ENCODE measurements around the gene VCAM1.

The VCAM1 gene, protein sequence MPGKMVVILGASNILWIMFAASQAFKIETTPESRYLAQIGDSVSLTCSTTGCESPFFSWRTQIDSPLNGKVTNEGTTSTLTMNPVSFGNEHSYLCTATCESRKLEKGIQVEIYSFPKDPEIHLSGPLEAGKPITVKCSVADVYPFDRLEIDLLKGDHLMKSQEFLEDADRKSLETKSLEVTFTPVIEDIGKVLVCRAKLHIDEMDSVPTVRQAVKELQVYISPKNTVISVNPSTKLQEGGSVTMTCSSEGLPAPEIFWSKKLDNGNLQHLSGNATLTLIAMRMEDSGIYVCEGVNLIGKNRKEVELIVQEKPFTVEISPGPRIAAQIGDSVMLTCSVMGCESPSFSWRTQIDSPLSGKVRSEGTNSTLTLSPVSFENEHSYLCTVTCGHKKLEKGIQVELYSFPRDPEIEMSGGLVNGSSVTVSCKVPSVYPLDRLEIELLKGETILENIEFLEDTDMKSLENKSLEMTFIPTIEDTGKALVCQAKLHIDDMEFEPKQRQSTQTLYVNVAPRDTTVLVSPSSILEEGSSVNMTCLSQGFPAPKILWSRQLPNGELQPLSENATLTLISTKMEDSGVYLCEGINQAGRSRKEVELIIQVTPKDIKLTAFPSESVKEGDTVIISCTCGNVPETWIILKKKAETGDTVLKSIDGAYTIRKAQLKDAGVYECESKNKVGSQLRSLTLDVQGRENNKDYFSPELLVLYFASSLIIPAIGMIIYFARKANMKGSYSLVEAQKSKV
- 0 to 0.77 (median 0) reads per million in 3 donors for total RNA-seq

DNA sequence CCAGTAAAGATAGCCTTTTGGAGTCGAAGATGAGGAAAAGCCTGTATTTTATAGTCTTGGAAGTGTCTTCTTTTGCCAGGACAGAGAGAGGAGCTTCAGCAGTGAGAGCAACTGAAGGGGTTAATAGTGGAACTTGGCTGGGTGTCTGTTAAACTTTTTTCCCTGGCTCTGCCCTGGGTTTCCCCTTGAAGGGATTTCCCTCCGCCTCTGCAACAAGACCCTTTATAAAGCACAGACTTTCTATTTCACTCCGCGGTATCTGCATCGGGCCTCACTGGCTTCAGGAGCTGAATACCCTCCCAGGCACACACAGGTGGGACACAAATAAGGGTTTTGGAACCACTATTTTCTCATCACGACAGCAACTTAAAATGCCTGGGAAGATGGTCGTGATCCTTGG is at the start of gene VCAM1:
TSS of gene VCAM1 (plus strand) at position 253 of the 400 bp plus-strand sequence. CDS start at position 372, 119 bp downstream.
- DNase-seq: no peak
- Histone ChIP-seq H3K27ac (ENCODE audit: insufficient read depth, low read length, poor library complexity, severe bottlenecking) (no peak within 1 kb of the TSS), H3K27me3 (replicated peaks; ENCODE audit: control insufficient read depth, insufficient read depth, low read length, poor library complexity, severe bottlenecking) (no peaks in the 10 kb centered on the region), H3K4me3 (ENCODE audit: insufficient read depth, low read depth, low read length, poor library complexity, severe bottlenecking) (no peak within 1 kb of the TSS), H3K9me3 (ENCODE audit: control insufficient read depth, low read length) (no peaks in the 10 kb centered on the region), H3K36me3 (ENCODE audit: control insufficient read depth, insufficient read depth, low read length) (no peaks in the 10 kb centered on the region), H3K4me1 (ENCODE audit: control insufficient read depth, insufficient read depth, low read length, poor library complexity, severe bottlenecking) (no peaks in the 10 kb centered on the region)

DNA sequence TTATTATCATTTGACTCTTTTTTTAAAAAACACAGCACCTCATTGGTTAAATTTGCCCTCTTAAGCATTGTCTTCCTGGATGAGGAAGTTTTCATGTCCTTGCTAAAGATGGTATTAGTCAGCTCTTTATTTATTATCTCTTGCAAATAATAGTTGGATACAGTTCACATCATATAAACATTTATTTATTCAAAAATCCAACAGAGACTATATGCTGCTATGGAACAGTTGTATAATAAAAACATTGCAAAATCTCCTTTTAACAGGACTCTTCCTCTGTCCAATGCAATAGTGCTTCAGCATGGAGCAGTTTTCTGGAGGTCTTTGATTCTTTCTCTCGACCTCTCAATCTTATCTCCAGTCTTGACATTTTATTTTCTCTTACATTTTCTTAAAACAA is 49.5 kb upstream of the VCAM1 start:
- H3K9me3 ChIP-seq (ENCODE audit: control insufficient read depth, low read length): no peaks in the 10 kb centered on the region
- H3K4me3 ChIP-seq (ENCODE audit: insufficient read depth, low read depth, low read length, poor library complexity, severe bottlenecking): no peak overlapping the region
- no peak for DNase-seq
- H3K4me1 ChIP-seq (ENCODE audit: control insufficient read depth, insufficient read depth, low read length, poor library complexity, severe bottlenecking): no peaks in the 10 kb centered on the region
- no peaks in the 10 kb centered on the region for H3K27me3 ChIP-seq (replicated peaks; ENCODE audit: control insufficient read depth, insufficient read depth, low read length, poor library complexity, severe bottlenecking)
- H3K27ac ChIP-seq (ENCODE audit: insufficient read depth, low read length, poor library complexity, severe bottlenecking): no peak overlapping the region
- H3K36me3 ChIP-seq (ENCODE audit: control insufficient read depth, insufficient read depth, low read length): no peaks in the 10 kb centered on the region

DNA sequence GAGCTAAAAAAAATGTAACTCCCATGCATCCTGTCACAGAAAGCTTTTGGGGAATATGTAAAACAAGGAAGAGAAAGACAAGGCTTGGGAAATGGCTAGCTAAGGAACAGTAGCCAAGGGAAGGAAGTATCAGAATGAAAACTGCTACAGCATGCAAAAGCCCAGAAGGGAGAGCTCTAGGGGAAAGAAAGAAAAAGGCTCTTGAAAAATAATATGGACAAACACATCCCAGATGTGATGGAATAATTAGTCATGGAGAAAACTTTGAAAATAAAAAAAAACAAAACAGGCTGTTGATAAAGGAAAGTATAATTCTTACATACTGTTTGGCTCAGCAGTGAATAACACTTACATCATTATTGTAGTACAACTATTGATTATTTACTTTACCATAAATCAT is 47.9 kb upstream of the VCAM1 start:
- H3K27me3 ChIP-seq (replicated peaks; ENCODE audit: control insufficient read depth, insufficient read depth, low read length, poor library complexity, severe bottlenecking): no peaks in the 10 kb centered on the region
- no peaks in the 10 kb centered on the region for H3K36me3 ChIP-seq (ENCODE audit: control insufficient read depth, insufficient read depth, low read length)
- no peak for DNase-seq
- no peak overlapping the region for H3K27ac ChIP-seq (ENCODE audit: insufficient read depth, low read length, poor library complexity, severe bottlenecking)
- no peaks in the 10 kb centered on the region for H3K4me1 ChIP-seq (ENCODE audit: control insufficient read depth, insufficient read depth, low read length, poor library complexity, severe bottlenecking)
- no peaks in the 10 kb centered on the region for H3K9me3 ChIP-seq (ENCODE audit: control insufficient read depth, low read length)
- no peak overlapping the region for H3K4me3 ChIP-seq (ENCODE audit: insufficient read depth, low read depth, low read length, poor library complexity, severe bottlenecking)

DNA sequence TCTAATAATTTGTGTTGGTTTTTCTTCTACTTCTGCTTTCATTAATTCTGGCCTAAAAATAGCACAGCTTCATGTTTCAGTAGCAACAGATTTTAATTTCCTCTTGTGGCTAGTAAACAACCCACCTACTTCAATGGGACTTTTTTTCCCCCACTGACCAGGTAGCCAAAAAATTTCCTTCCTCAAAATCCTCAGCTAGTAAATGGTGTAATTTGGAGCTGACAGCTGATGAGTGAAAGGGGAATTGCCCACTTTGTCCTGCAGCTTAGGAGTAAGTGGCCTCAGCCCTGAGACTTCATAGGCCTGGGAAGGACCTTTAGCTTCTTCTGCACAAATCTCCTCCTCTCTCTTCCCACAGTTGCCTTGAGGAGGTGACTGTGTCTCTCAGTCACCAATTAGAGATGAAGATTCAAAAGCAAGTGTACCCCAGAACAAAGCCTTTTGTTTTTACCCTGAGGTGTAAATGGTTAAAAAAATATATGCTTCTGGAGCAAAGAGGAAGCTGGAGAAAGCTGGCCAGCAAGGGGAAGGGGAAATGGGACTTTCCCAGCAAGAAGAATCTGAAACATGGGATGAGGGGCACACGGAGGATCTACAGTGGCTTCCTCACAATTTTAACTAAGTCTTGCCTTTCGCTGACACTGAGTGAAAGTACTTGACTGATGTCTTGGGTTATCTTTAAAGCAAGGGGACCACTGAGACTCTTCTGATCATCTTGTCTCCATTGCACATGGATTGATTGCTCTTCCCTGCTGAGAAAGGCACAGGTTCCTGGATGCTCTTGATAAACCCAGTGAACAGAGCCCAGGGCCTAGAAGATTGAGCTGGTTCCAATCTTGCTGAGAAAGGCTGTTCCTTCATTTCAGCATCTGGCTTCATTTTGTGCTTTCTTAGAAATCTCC is 35.8 kb upstream of the VCAM1 start:
- H3K4me3 ChIP-seq (ENCODE audit: insufficient read depth, low read depth, low read length, poor library complexity, severe bottlenecking): no peak overlapping the region
- no peaks in the 10 kb centered on the region for H3K4me1 ChIP-seq (ENCODE audit: control insufficient read depth, insufficient read depth, low read length, poor library complexity, severe bottlenecking)
- no peaks in the 10 kb centered on the region for H3K9me3 ChIP-seq (ENCODE audit: control insufficient read depth, low read length)
- DNase-seq: no peak
- no peaks in the 10 kb centered on the region for H3K36me3 ChIP-seq (ENCODE audit: control insufficient read depth, insufficient read depth, low read length)
- H3K27me3 ChIP-seq (replicated peaks; ENCODE audit: control insufficient read depth, insufficient read depth, low read length, poor library complexity, severe bottlenecking): no peaks in the 10 kb centered on the region
- no peak overlapping the region for H3K27ac ChIP-seq (ENCODE audit: insufficient read depth, low read length, poor library complexity, severe bottlenecking)

DNA sequence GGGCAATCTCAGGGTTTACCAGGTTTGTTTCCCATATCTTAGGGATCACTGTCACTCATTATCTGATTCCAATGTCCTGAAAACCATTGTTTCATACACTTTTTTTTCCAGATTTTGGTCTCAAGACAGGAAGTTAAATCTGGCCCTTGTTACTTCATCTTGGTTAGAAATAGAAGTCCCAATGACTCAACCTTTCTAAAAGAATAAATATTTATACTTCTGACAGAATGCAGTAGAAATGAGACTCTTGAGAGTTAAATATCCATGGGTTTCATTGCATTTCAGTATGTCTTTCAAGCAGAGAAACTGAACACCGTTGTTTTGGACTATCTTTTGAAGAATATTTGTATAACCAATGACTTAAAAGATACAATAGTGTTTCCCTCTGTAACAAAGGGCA is 19.8 kb upstream of the VCAM1 start:
- Histone ChIP-seq H3K4me3 (ENCODE audit: insufficient read depth, low read depth, low read length, poor library complexity, severe bottlenecking) (no peak overlapping the region), H3K9me3 (ENCODE audit: control insufficient read depth, low read length) (no peaks in the 10 kb centered on the region), H3K36me3 (ENCODE audit: control insufficient read depth, insufficient read depth, low read length) (no peaks in the 10 kb centered on the region), H3K4me1 (ENCODE audit: control insufficient read depth, insufficient read depth, low read length, poor library complexity, severe bottlenecking) (no peaks in the 10 kb centered on the region), H3K27ac (ENCODE audit: insufficient read depth, low read length, poor library complexity, severe bottlenecking) (no peak overlapping the region), H3K27me3 (replicated peaks; ENCODE audit: control insufficient read depth, insufficient read depth, low read length, poor library complexity, severe bottlenecking) (no peaks in the 10 kb centered on the region)
- DNase-seq: no peak

DNA sequence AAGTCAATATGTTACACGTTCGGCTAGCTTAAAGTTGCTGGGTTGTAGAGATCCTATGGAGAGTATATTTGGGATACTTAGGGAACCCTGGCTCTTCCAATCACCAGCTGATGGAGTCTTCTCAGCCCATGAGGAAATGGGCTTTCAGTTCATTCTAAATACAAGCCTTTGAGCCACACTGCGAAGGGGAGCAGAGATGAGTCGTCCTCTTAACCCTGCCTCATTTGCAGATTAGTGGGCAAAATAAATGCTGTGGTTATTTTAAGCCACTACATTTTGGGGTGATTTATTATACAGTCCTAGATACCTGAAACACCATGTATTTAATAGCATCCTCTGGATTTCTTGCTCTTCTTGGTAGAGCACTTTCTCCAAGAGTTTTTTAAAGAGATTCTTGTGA is 19.0 kb upstream of the VCAM1 start:
- no peak for DNase-seq

DNA sequence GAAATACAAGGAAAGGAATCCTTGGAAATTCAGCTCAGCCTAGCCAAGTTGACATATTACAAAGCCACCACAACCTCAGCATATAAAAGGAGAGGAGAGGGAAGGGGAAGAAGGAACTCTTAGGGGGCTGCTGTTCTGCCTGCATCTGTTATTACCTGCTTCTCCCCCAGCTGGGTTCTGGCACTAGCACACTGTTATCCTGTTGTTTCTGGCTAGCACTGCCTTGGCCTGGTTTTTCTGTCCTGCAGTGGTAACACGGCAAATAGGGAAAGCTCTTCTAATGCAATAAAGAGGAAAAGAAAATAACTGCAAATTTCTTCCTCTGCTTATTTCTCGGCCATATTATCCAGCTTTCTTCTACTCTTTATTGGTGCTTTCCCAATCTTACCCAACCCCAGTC is 16.5 kb upstream of the VCAM1 start:
- no peak overlapping the region for H3K27ac ChIP-seq (ENCODE audit: insufficient read depth, low read length, poor library complexity, severe bottlenecking)
- H3K27me3 ChIP-seq (replicated peaks; ENCODE audit: control insufficient read depth, insufficient read depth, low read length, poor library complexity, severe bottlenecking): no peaks in the 10 kb centered on the region
- H3K9me3 ChIP-seq (ENCODE audit: control insufficient read depth, low read length): no peaks in the 10 kb centered on the region
- H3K4me1 ChIP-seq (ENCODE audit: control insufficient read depth, insufficient read depth, low read length, poor library complexity, severe bottlenecking): no peaks in the 10 kb centered on the region
- H3K36me3 ChIP-seq (ENCODE audit: control insufficient read depth, insufficient read depth, low read length): no peaks in the 10 kb centered on the region
- H3K4me3 ChIP-seq (ENCODE audit: insufficient read depth, low read depth, low read length, poor library complexity, severe bottlenecking): no peak overlapping the region
- no peak for DNase-seq

More for the DNA sequence above, 19.0 kb upstream of the VCAM1 start:
- no peaks in the 10 kb centered on the region for H3K4me1 ChIP-seq (ENCODE audit: control insufficient read depth, insufficient read depth, low read length, poor library complexity, severe bottlenecking)
- no peak overlapping the region for H3K4me3 ChIP-seq (ENCODE audit: insufficient read depth, low read depth, low read length, poor library complexity, severe bottlenecking)
- no peaks in the 10 kb centered on the region for H3K27me3 ChIP-seq (replicated peaks; ENCODE audit: control insufficient read depth, insufficient read depth, low read length, poor library complexity, severe bottlenecking)
- H3K27ac ChIP-seq (ENCODE audit: insufficient read depth, low read length, poor library complexity, severe bottlenecking): no peak overlapping the region
- no peaks in the 10 kb centered on the region for H3K36me3 ChIP-seq (ENCODE audit: control insufficient read depth, insufficient read depth, low read length)
- H3K9me3 ChIP-seq (ENCODE audit: control insufficient read depth, low read length): no peaks in the 10 kb centered on the region

DNA sequence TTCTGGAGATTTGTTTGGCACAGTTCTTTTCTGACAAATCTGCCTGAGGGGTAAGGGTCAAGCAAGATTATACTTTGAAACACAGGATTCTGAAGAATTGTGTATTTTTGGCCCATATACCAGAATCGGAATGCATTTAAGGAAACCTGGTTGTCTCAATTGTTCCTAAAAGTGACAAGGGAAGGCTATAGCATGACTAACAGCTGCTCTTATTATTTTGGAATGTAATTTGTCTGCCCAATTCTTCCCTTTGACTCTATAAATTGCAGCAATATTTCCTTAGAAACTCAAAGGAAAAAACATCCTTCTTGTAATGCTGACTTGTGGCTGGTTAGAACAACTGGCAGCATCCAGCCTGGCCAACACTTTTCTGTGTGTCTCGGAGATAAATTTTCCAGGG is 15.8 kb upstream of the VCAM1 start:
- Histone ChIP-seq H3K9me3 (ENCODE audit: control insufficient read depth, low read length) (no peaks in the 10 kb centered on the region), H3K36me3 (ENCODE audit: control insufficient read depth, insufficient read depth, low read length) (no peaks in the 10 kb centered on the region), H3K27ac (ENCODE audit: insufficient read depth, low read length, poor library complexity, severe bottlenecking) (no peak overlapping the region), H3K4me3 (ENCODE audit: insufficient read depth, low read depth, low read length, poor library complexity, severe bottlenecking) (no peak overlapping the region), H3K27me3 (replicated peaks; ENCODE audit: control insufficient read depth, insufficient read depth, low read length, poor library complexity, severe bottlenecking) (no peaks in the 10 kb centered on the region), H3K4me1 (ENCODE audit: control insufficient read depth, insufficient read depth, low read length, poor library complexity, severe bottlenecking) (no peaks in the 10 kb centered on the region)
- DNase-seq: no peak

DNA sequence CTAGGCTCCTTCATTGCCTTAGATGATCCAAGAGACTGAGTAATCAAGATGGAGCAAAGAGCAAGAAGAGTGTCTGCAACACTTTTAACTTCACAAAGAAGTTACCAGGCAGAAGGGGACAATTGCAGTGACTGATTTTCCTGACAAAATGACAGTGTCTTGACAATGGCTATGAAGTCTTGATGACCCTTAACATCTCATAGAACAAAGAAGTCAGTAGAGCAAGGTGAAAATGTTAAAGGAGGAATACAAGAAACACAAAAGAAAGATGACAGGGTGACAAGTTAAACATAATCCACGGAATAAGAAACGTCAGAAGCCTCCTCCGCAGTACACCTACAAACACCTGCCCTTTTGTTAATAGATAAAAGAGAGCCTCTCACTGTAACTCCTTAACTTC is 15.1 kb upstream of the VCAM1 start:
- Histone ChIP-seq H3K27ac (ENCODE audit: insufficient read depth, low read length, poor library complexity, severe bottlenecking) (no peak overlapping the region), H3K36me3 (ENCODE audit: control insufficient read depth, insufficient read depth, low read length) (no peaks in the 10 kb centered on the region), H3K27me3 (replicated peaks; ENCODE audit: control insufficient read depth, insufficient read depth, low read length, poor library complexity, severe bottlenecking) (no peaks in the 10 kb centered on the region), H3K4me3 (ENCODE audit: insufficient read depth, low read depth, low read length, poor library complexity, severe bottlenecking) (no peak overlapping the region), H3K4me1 (ENCODE audit: control insufficient read depth, insufficient read depth, low read length, poor library complexity, severe bottlenecking) (no peaks in the 10 kb centered on the region), H3K9me3 (ENCODE audit: control insufficient read depth, low read length) (no peaks in the 10 kb centered on the region)
- DNase-seq: no peak

Measured in effector memory CD4-positive, alpha-beta T cell (primary cell).